Testis (tissue), 2 donors: Measurements from ENCODE around the gene PCBP3.

Source experiments
- CTCF ChIP-seq, 3 experiments: fragments of 450-650 bp in 2 of 3; fragments of 200-600 bp in 1 of 3; sonication (generic) in 1 of 3; IDR thresholded peaks; one replicate each; pipeline ENCODE4 v1.5.1; 2016 to 2019; ENCODE audit warnings: antibody characterized with exemption in 3 of 3, mild to moderate bottlenecking in 2 of 3, moderate library complexity in 1 of 3
- POLR2A ChIP-seq: fragments of 450-650 bp; IDR thresholded peaks from one replicate; pipeline ENCODE4 v1.6.1; 2017; ENCODE audit warnings: antibody characterized with exemption, mild to moderate bottlenecking, moderate library complexity

DNA sequence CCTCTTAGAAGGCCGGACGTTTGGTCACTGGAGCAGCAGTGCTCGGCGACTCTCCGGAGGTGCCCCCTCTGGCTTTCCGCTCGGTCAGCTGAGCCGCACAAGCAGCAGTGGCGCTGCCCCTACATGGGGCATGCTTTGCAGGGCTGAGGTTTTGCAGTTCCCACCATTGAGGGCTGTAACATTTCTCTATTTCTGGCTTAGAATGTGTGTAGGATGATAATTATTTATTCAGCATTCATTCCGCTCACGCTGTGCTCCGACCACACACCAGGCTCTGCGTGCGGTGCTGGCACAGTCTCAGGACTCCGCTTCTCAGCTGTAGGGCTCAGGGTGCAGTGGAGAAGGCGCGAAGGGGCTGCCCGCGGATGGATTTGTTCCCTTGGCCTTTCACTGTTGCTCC is 119.5 kb downstream of the PCBP3 start:
- TF ChIP-seq CTCF (IDR thresholded peaks at IDR 0.05) (no peak), POLR2A (no peak)
